Measurements from ENCODE around the gene RARRES2.

The RARRES2 gene

GRCh38 chr7:150332852-150333635, 8.4 kb downstream of the RARRES2 start:
- Histone ChIP-seq H3K36me3 (ENCODE audit: control insufficient read depth, insufficient read depth, low read length) (peaks cover 21% of the 10 kb centered on the region), H3K4me3 (replicated peaks; ENCODE audit: low read depth, low read length) (no peak overlapping the region), H3K27me3 (replicated peaks; ENCODE audit: control insufficient read depth, insufficient read depth, low read length) (no peaks in the 10 kb centered on the region)
- DNase-seq (ENCODE audit: extremely low read depth, insufficient read length) = no peak
- TF ChIP-seq CTCF (IDR thresholded peaks at IDR 0.05; ENCODE audit: insufficient read depth, low read length, poor library complexity, severe bottlenecking) = no peak

GRCh38 chr7:150330211-150330885, 11.1 kb downstream of the RARRES2 start:
- no peak overlapping the region for H3K4me3 ChIP-seq (replicated peaks; ENCODE audit: low read depth, low read length)
- H3K36me3 ChIP-seq (ENCODE audit: control insufficient read depth, insufficient read depth, low read length) = peaks cover 23% of the 10 kb centered on the region
- no peak for TF ChIP-seq CTCF (IDR thresholded peaks at IDR 0.05; ENCODE audit: insufficient read depth, low read length, poor library complexity, severe bottlenecking)
- H3K27me3 ChIP-seq (replicated peaks; ENCODE audit: control insufficient read depth, insufficient read depth, low read length) = no peaks in the 10 kb centered on the region
- no peak for DNase-seq (ENCODE audit: extremely low read depth, insufficient read length)

GRCh38 chr7:150329331-150330120, 11.9 kb downstream of the RARRES2 start:
- Histone ChIP-seq H3K27me3 (replicated peaks; ENCODE audit: control insufficient read depth, insufficient read depth, low read length) (no peaks in the 10 kb centered on the region), H3K4me3 (replicated peaks; ENCODE audit: low read depth, low read length) (no peak overlapping the region), H3K36me3 (ENCODE audit: control insufficient read depth, insufficient read depth, low read length) (peaks cover 23% of the 10 kb centered on the region)
- no peak for TF ChIP-seq CTCF (IDR thresholded peaks at IDR 0.05; ENCODE audit: insufficient read depth, low read length, poor library complexity, severe bottlenecking)
- DNase-seq (ENCODE audit: extremely low read depth, insufficient read length) = no peak

- no peak for DNase-seq (ENCODE audit: extremely low read depth, insufficient read length)
- no peak overlapping the region for H3K4me3 ChIP-seq (replicated peaks; ENCODE audit: low read depth, low read length)
- peaks cover 21% of the 10 kb centered on the region for H3K36me3 ChIP-seq (ENCODE audit: control insufficient read depth, insufficient read depth, low read length)
- no peak for TF ChIP-seq CTCF (IDR thresholded peaks at IDR 0.05; ENCODE audit: insufficient read depth, low read length, poor library complexity, severe bottlenecking)
- no peaks in the 10 kb centered on the region for H3K27me3 ChIP-seq (replicated peaks; ENCODE audit: control insufficient read depth, insufficient read depth, low read length)
Observed at GRCh38 chr7:150327308-150327707, 14.1 kb downstream of the RARRES2 start.

GRCh38 chr7:150326657-150327268, 14.7 kb downstream of the RARRES2 start:
- TF ChIP-seq CTCF (IDR thresholded peaks at IDR 0.05; ENCODE audit: insufficient read depth, low read length, poor library complexity, severe bottlenecking) = no peak
- DNase-seq (ENCODE audit: extremely low read depth, insufficient read length) = no peak
- peaks cover 21% of the 10 kb centered on the region for H3K36me3 ChIP-seq (ENCODE audit: control insufficient read depth, insufficient read depth, low read length)
- no peak overlapping the region for H3K4me3 ChIP-seq (replicated peaks; ENCODE audit: low read depth, low read length)
- no peaks in the 10 kb centered on the region for H3K27me3 ChIP-seq (replicated peaks; ENCODE audit: control insufficient read depth, insufficient read depth, low read length)

Data from GM06990 (cell line).